Measurements from ENCODE around the gene ARL15.

ARL15 gene

GRCh38 chr5:53932351-53932750 lies 378.0 kb downstream of the ARL15 start:
- no peak for DNase-seq (ENCODE audit: low spot score)

- DNase-seq (ENCODE audit: low spot score): no peak
Observed at GRCh38 chr5:53930457-53930856, 379.9 kb downstream of the ARL15 start.

- DNase-seq (ENCODE audit: low spot score): no peak
Observed at GRCh38 chr5:53929570-53929969, 380.8 kb downstream of the ARL15 start.

- DNase-seq (ENCODE audit: low spot score): no peak
Observed at GRCh38 chr5:53929152-53929551, 381.2 kb downstream of the ARL15 start.

GRCh38 chr5:53928641-53929040 lies 381.7 kb downstream of the ARL15 start:
- no peak for DNase-seq (ENCODE audit: low spot score)

GRCh38 chr5:53927668-53928247 lies 382.6 kb downstream of the ARL15 start:
- no peak for DNase-seq (ENCODE audit: low spot score)

- no peak for DNase-seq (ENCODE audit: low spot score)
Observed at GRCh38 chr5:53926026-53926425, 384.3 kb downstream of the ARL15 start.

GRCh38 chr5:53924392-53924791 lies 386.0 kb downstream of the ARL15 start:
- no peak for DNase-seq (ENCODE audit: low spot score)

- no peak for DNase-seq (ENCODE audit: low spot score)
Observed at GRCh38 chr5:53923961-53924360, 386.4 kb downstream of the ARL15 start.

GRCh38 chr5:53922508-53923498 lies 387.6 kb downstream of the ARL15 start:
- no peak for DNase-seq (ENCODE audit: low spot score)

- no peak for DNase-seq (ENCODE audit: low spot score)
Observed at GRCh38 chr5:53917826-53918225, 392.5 kb downstream of the ARL15 start.

- DNase-seq (ENCODE audit: low spot score): no peak
Observed at GRCh38 chr5:53917095-53917494, 393.3 kb downstream of the ARL15 start.

- no peak for DNase-seq (ENCODE audit: low spot score)
Observed at GRCh38 chr5:53915120-53915519, 395.3 kb downstream of the ARL15 start.

- DNase-seq (ENCODE audit: low spot score): no peak
Observed at GRCh38 chr5:53913941-53914340, 396.4 kb downstream of the ARL15 start.

GRCh38 chr5:53908757-53909156 lies 401.6 kb downstream of the ARL15 start:
- DNase-seq (ENCODE audit: low spot score): no peak

- DNase-seq (ENCODE audit: low spot score): no peak
Observed at GRCh38 chr5:53907827-53908226, 402.5 kb downstream of the ARL15 start.

GRCh38 chr5:53906736-53907135 lies 403.6 kb downstream of the ARL15 start:
- no peak for DNase-seq (ENCODE audit: low spot score)

GRCh38 chr5:53902296-53902907 lies 408.0 kb downstream of the ARL15 start:
- DNase-seq (ENCODE audit: low spot score): no peak

- DNase-seq (ENCODE audit: low spot score): no peak
Observed at GRCh38 chr5:53900677-53901076, 409.7 kb downstream of the ARL15 start.

- no peak for DNase-seq (ENCODE audit: low spot score)
Observed at GRCh38 chr5:53895091-53895683, 415.2 kb downstream of the ARL15 start.

GRCh38 chr5:53893626-53894025 lies 416.7 kb downstream of the ARL15 start:
- DNase-seq (ENCODE audit: low spot score): no peak

- no peak for DNase-seq (ENCODE audit: low spot score)
Observed at GRCh38 chr5:53892224-53892623, 418.1 kb downstream of the ARL15 start.

- DNase-seq (ENCODE audit: low spot score): no peak
Observed at GRCh38 chr5:53891159-53891558, 419.2 kb downstream of the ARL15 start.
